Measurements from ENCODE around the gene WDR64.

DNA sequence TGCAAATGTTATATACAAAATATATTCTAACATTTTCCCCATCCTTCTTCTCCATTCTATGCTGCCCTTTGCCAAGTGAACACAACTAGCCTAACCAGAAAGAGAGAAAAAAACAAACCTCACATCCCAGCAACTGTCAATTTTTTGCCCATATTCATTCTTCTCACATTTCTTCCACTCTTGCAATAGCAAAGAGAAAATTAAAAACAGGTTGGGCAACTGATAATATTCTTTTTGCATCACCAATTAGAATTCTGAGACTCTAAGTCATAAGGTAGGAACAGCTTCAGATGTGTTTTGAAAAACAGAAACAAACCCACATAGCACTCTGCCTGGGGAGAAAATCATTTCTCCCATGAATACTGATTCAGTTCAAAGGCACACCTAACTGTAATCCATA is 170.8 kb downstream of the WDR64 start:
- TF ChIP-seq, protein P1, sequence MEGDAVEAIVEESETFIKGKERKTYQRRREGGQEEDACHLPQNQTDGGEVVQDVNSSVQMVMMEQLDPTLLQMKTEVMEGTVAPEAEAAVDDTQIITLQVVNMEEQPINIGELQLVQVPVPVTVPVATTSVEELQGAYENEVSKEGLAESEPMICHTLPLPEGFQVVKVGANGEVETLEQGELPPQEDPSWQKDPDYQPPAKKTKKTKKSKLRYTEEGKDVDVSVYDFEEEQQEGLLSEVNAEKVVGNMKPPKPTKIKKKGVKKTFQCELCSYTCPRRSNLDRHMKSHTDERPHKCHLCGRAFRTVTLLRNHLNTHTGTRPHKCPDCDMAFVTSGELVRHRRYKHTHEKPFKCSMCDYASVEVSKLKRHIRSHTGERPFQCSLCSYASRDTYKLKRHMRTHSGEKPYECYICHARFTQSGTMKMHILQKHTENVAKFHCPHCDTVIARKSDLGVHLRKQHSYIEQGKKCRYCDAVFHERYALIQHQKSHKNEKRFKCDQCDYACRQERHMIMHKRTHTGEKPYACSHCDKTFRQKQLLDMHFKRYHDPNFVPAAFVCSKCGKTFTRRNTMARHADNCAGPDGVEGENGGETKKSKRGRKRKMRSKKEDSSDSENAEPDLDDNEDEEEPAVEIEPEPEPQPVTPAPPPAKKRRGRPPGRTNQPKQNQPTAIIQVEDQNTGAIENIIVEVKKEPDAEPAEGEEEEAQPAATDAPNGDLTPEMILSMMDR (IDR thresholded peaks at IDR 0.05), result no peak
- no peak for TF ChIP-seq POLR2A (IDR thresholded peaks at IDR 0.05)
